K562 (cell line): ENCODE results near the gene SPPL3. TPM values are rescaled to one million over a fixed set of nuclear protein-coding genes. Genes with fewer than 3 reads are reported as not detected.

Experiments
- ATAC-seq: fragments of 200-7000 bp; cut with Tn5 transposase; 3 replicates; pipeline ENCODE4 v1.9.1; 2020; ENCODE audit warnings: moderate library complexity
- BruUV-seq: library from RNA; stranded (reverse); fragments of 400-500 nt; replicated peaks from 2 replicates; lab custom pipeline; 2021; lab: Mats Ljungman, UMichigan
- CTCF ChIA-PET: fragments of 300-600 bp; formaldehyde crosslinking; extraction: SDS; loops from one replicate; lab custom pipeline; 2021; ENCODE audit warnings: low intra/inter-chr PET ratio; lab: Yijun Ruan, JAX
- POLR2A ChIA-PET: fragments of 300-600, 350-650 bp; sonication (Branson Sonifier 250); formaldehyde crosslinking; extraction: SDS; loops from one replicate; lab custom pipeline; 2021; ENCODE audit warnings: antibody characterized with exemption, inconsistent platforms; lab: Yijun Ruan, JAX
- DNase-seq, 4 experiments: peaks; one replicate each; pipeline versions ENCODE4 v3.0.0 to v3.0.0-alpha.2; 2011 to 2018; ENCODE audit warnings: low spot score in 3 of 4, mixed read lengths in 3 of 4; ENCODE audit errors: extremely low read depth in 1 of 4
- FAIRE-seq: peaks from 2 replicates; lab custom pipeline; 2011; peaks lifted over from hg19 to GRCh38; lab: Jason Lieb, UNC
- H2AFZ ChIP-seq: 2 replicates; pipeline ENCODE4 v1.6.0; 2011; ENCODE audit warnings: low read depth, low read length, control low read depth, inconsistent platforms
- H3K27ac ChIP-seq: fragments of 200-600 bp; 3 replicates; pipeline ENCODE4 v1.8.0; 2011; ENCODE audit warnings: low read depth, mild to moderate bottlenecking, control low read depth, inconsistent platforms, low read length, moderate library complexity, mixed read lengths; ENCODE audit errors: extremely low read depth
- H3K27me3 ChIP-seq, 2 experiments: fragments of 300-600 bp in 1 of 2; 2 replicates in 1 of 2; 3 replicates in 1 of 2; pipeline versions ENCODE4 v1.6.0 to v1.8.0; 2011; ENCODE audit warnings: inconsistent platforms in 2 of 2, low read length in 2 of 2, mild to moderate bottlenecking in 1 of 2, mixed read lengths in 1 of 2, moderate library complexity in 1 of 2; ENCODE audit not compliant: control insufficient read depth in 2 of 2, insufficient read depth in 2 of 2
- H3K36me3 ChIP-seq: fragments of 300-600 bp; 3 replicates; pipeline ENCODE4 v1.8.0; 2011; ENCODE audit warnings: mild to moderate bottlenecking, low read length, inconsistent platforms; ENCODE audit not compliant: control insufficient read depth, insufficient read depth
- H3K4me1 ChIP-seq, 2 experiments: fragments of 200-600 bp in 1 of 2; replicated peaks in 1 of 2; 2 replicates in 1 of 2; 3 replicates in 1 of 2; pipeline versions ENCODE4 v1.5.1 to v1.8.0; 2011; ENCODE audit warnings: inconsistent platforms in 2 of 2, low read length in 2 of 2, mild to moderate bottlenecking in 1 of 2, mixed read lengths in 1 of 2, moderate library complexity in 1 of 2; ENCODE audit not compliant: control insufficient read depth in 2 of 2, insufficient read depth in 2 of 2
- H3K4me2 ChIP-seq: 2 replicates; pipeline ENCODE4 v1.6.1; 2011; ENCODE audit warnings: low read length, control low read depth, inconsistent platforms, mixed read lengths; ENCODE audit not compliant: insufficient read depth
- H3K4me3 ChIP-seq: fragments of 200-600 bp; sonication (generic), shearing (Covaris generic); 2 replicates; pipeline ENCODE4 v1.5.1; 2016; ENCODE audit warnings: control low read depth, inconsistent platforms
- H3K79me2 ChIP-seq: fragments of 200-600 bp; 3 replicates; pipeline ENCODE4 v1.8.0; 2011; ENCODE audit warnings: low read length, inconsistent platforms; ENCODE audit not compliant: control insufficient read depth, insufficient read depth
- H3K9ac ChIP-seq, 2 experiments: 2 replicates each; pipeline versions ENCODE4 v1.6.0 to v1.6.1; 2011; ENCODE audit warnings: low read depth in 2 of 2, low read length in 2 of 2, control low read depth in 1 of 2, inconsistent platforms in 1 of 2, mild to moderate bottlenecking in 1 of 2, mixed read lengths in 1 of 2; ENCODE audit not compliant: insufficient read depth in 1 of 2
- H3K9me1 ChIP-seq: one replicate; pipeline ENCODE4 v1.6.0; 2011; ENCODE audit warnings: inconsistent platforms, mild to moderate bottlenecking, low read length, moderate library complexity; ENCODE audit not compliant: control insufficient read depth, insufficient read depth
- H3K9me3 ChIP-seq: replicated peaks from 2 replicates; pipeline ENCODE4 v1.5.1; 2011; ENCODE audit warnings: low read depth, low read length, inconsistent platforms; ENCODE audit not compliant: control insufficient read depth, insufficient read depth
- H4K20me1 ChIP-seq: replicated peaks from 2 replicates; pipeline ENCODE4 v1.6.1; 2011; ENCODE audit warnings: low read length, inconsistent platforms, mixed read lengths; ENCODE audit not compliant: control insufficient read depth, insufficient read depth
- ARID1B ChIP-seq: fragments of 450-650 bp; IDR thresholded peaks from 2 replicates; pipeline ENCODE4 v1.6.1; 2016; ENCODE audit warnings: antibody characterized with exemption, mild to moderate bottlenecking, inconsistent platforms
- ARNT ChIP-seq, 2 experiments: fragments of 450-650 bp; IDR thresholded peaks; 2 replicates each; pipeline ENCODE4 v1.6.1; 2016; ENCODE audit warnings: mild to moderate bottlenecking in 1 of 2
- CBFA2T3 ChIP-seq: fragments of 450-650 bp; IDR thresholded peaks from 2 replicates; pipeline ENCODE4 v1.6.1; 2017
- CHD4 ChIP-seq: fragments of 200-600 bp; sonication (generic); IDR thresholded peaks from 3 replicates; pipeline ENCODE4 v1.6.1; 2012; ENCODE audit warnings: low read depth, mild to moderate bottlenecking, mixed read lengths, low read length, inconsistent platforms; ENCODE audit not compliant: insufficient read depth, insufficient replicate concordance, poor library complexity, severe bottlenecking
- EGR1 ChIP-seq: fragments of 450-650 bp; conservative IDR thresholded peaks from 2 replicates; pipeline ENCODE4 v1.6.1; 2017; ENCODE audit warnings: mild to moderate bottlenecking
- ELF4 ChIP-seq: fragments of 450-650 bp; formaldehyde crosslinking; IDR thresholded peaks from 2 replicates; pipeline ENCODE4 v1.4.0; 2022; ENCODE audit warnings: missing genetic modification characterization
- EP400 ChIP-seq: fragments of 450-650 bp; IDR thresholded peaks from 2 replicates; pipeline ENCODE4 v1.6.1; 2017; ENCODE audit warnings: antibody characterized with exemption, mild to moderate bottlenecking, moderate library complexity
- ETV1 ChIP-seq: fragments of 450-650 bp; conservative IDR thresholded peaks from 2 replicates; pipeline ENCODE4 v1.6.1; 2016; ENCODE audit warnings: missing genetic modification characterization, control low read depth, low read depth, missing compliant biosample characterization
- ILF3 ChIP-seq: fragments of 450-650 bp; IDR thresholded peaks from 2 replicates; pipeline ENCODE4 v1.6.1; 2018; ENCODE audit warnings: antibody characterized with exemption, mild to moderate bottlenecking, moderate library complexity, borderline replicate concordance
- LARP7 ChIP-seq: fragments of 450-650 bp; IDR thresholded peaks from 2 replicates; pipeline ENCODE4 v1.6.1; 2016
- MTF1 ChIP-seq: fragments of 250-450 bp; sonication (Bioruptor Pico); IDR thresholded peaks from 2 replicates; pipeline ENCODE4 v1.9.0; 2021; ENCODE audit warnings: moderate library complexity, mild to moderate bottlenecking, inconsistent platforms, borderline replicate concordance
- MXI1 ChIP-seq: IDR thresholded peaks from 2 replicates; pipeline ENCODE4 v1.6.1; 2011; ENCODE audit warnings: low read depth, mild to moderate bottlenecking, improper control_type of control experiment, low read length
- RB1 ChIP-seq: fragments of 450-650 bp; IDR thresholded peaks from 2 replicates; pipeline ENCODE4 v1.6.1; 2017; ENCODE audit warnings: low read depth, mild to moderate bottlenecking
- RBM34 ChIP-seq: fragments of 200-400 bp; formaldehyde crosslinking; IDR thresholded peaks from 2 replicates; pipeline ENCODE4 v1.6.1; 2018; ENCODE audit warnings: low read length, borderline replicate concordance; ENCODE audit not compliant: insufficient read depth
- RFX7 ChIP-seq: fragments of 250-450 bp; sonication (Bioruptor Pico); IDR thresholded peaks from 2 replicates; pipeline ENCODE4 v1.5.1; 2021; ENCODE audit warnings: mild to moderate bottlenecking
- SAFB ChIP-seq: fragments of 200-400 bp; formaldehyde crosslinking; IDR thresholded peaks from 2 replicates; pipeline ENCODE4 v1.6.1; 2017; ENCODE audit warnings: low read depth, low read length, borderline replicate concordance
- SMARCE1 ChIP-seq: fragments of 450-650 bp; IDR thresholded peaks from 2 replicates; pipeline ENCODE4 v1.7.1; 2016; ENCODE audit warnings: mild to moderate bottlenecking
- TCF3 ChIP-seq: sonication (generic); formaldehyde crosslinking; IDR thresholded peaks from 2 replicates; pipeline ENCODE4 v1.4.0; 2020; ENCODE audit warnings: mild to moderate bottlenecking, missing genetic modification reagents
- TCF7L2 ChIP-seq: fragments of 150-350 bp; IDR thresholded peaks from 2 replicates; pipeline ENCODE4 v1.6.1; 2016; ENCODE audit warnings: low read depth, mild to moderate bottlenecking, low read length, moderate library complexity
- TEAD4 ChIP-seq, 2 experiments: sonication (generic) in 1 of 2; formaldehyde crosslinking in 1 of 2; IDR thresholded peaks; 2 replicates each; pipeline versions ENCODE4 v1.6.1 to v1.8.0; 2012 to 2022; ENCODE audit warnings: borderline replicate concordance in 1 of 2, inconsistent platforms in 1 of 2, low read length in 1 of 2, mild to moderate bottlenecking in 1 of 2, missing genetic modification reagents in 1 of 2
- ZFPM2 ChIP-seq: fragments of 250-450 bp; sonication (Bioruptor Pico); IDR thresholded peaks from 2 replicates; pipeline ENCODE4 v1.5.1; 2022; ENCODE audit warnings: mild to moderate bottlenecking
- ZNF134 ChIP-seq: fragments of 250-450 bp; sonication (Bioruptor Pico); conservative IDR thresholded peaks from 2 replicates; pipeline ENCODE4 v1.4.0; 2020
- ZNF23 ChIP-seq: fragments of 250-450 bp; sonication (Bioruptor Pico); IDR thresholded peaks from 2 replicates; pipeline ENCODE4 v1.4.0; 2020; ENCODE audit warnings: mild to moderate bottlenecking
- ZNF449 ChIP-seq: fragments of 250-450 bp; sonication (Bioruptor Pico); IDR thresholded peaks from 2 replicates; pipeline ENCODE4 v1.8.0; 2022; ENCODE audit warnings: moderate library complexity, mild to moderate bottlenecking, inconsistent platforms
- ZNF766 ChIP-seq: fragments of 200-800 bp; sonication (Bioruptor generic); conservative IDR thresholded peaks from 2 replicates; pipeline ENCODE4 v1.6.1; 2016; ENCODE audit warnings: missing genetic modification characterization, missing compliant biosample characterization
- WGBS: fragments of 100-300 bp; shearing (Covaris generic); methylation state at CpG from one replicate; pipeline ENCODE4 v1.1.6; 2016; ENCODE audit warnings: low coverage, mixed read lengths; ENCODE audit not compliant: insufficient coverage; ENCODE audit errors: missing lambda C conversion rate; 5-methylcytosine and 5-hydroxymethylcytosine counted together
- in situ Hi-C: fragments of 300-500 bp; cut with MboI; formaldehyde crosslinking; loops from 4 replicates; pipeline ENCODE4 v1.15.0; 2018; ENCODE audit warnings: inconsistent platforms, mixed read lengths
- intact Hi-C: fragments of 100-400 bp; cut with micrococcal nuclease; formaldehyde crosslinking; loops from 2 replicates; pipeline ENCODE4 v1.14.2; 2022
- polyA plus RNA-seq, 8 experiments: library from polyadenylated mRNA; depleted of rRNA in 4 of 8; stranded (reverse) in 5 of 8; unstranded in 3 of 8; fragments of >200 nt; fragmentation: Nextera tagmentation in 2 of 8; fragmentation: Illumina TruSeq in 1 of 8; extraction: Ambion mirVana in 2 of 8; extraction: Trizol in 1 of 8; gene quantifications; 2 replicates each; pipeline versions ENCODE4 v1.2.1 to v1.2.3, GENCODE V29; 2011 to 2014; ENCODE audit warnings: inconsistent platforms in 1 of 8, missing spikeins in 1 of 8
- total RNA-seq, 7 experiments: library from RNA; depleted of rRNA in 6 of 7; stranded (reverse); fragments of >200 nt in 6 of 7; fragmentation: Illumina TruSeq in 2 of 7; extraction: Trizol in 2 of 7; gene quantifications; 2 replicates each; pipeline versions ENCODE4 v1.2.1 to v1.2.3, GENCODE V29; 2011 to 2021; ENCODE audit warnings: low replicate concordance in 1 of 7

The SPPL3 gene
- total and polyA plus RNA-seq, 9 of the 15 experiments (the other 6 are each of a cell fraction or from before 2014, with no cell fraction given), result 2.9 to 32.1 (median 7.1) TPM

- peaks cover 5 to 13% of the 10 kb centered on the region in 2 experiments; a peak in 3 of 5 replicates for H3K4me1 ChIP-seq
- peaks cover 17% of the 10 kb centered on the region; the same call in 1 of the 2 replicates for H4K20me1 ChIP-seq
- in situ Hi-C loops (no loop called here), intact Hi-C loops (no loop called here)
- H3K9me3 ChIP-seq, result no peaks in the 10 kb centered on the region
- ChIA-PET POLR2A (interaction anchor here (1.3 kb wide), 1 partner anchor 16 kb away, joined by 4 read pairs; no protein-coding TSS in a partner anchor), CTCF (no interaction called here)
- DNase-seq (peak in 2 of 4 experiments; percentile 23 to 31), ATAC-seq (no peak; the same call in 2 of the 3 replicates), FAIRE-seq (no peak)
- WGBS, result 29% methylated on average over 2 of the region's 2 CpGs
- H3K4me2 ChIP-seq, result no peak overlapping the region
- no peaks in the 10 kb centered on the region for H3K27me3 ChIP-seq
- peaks cover 17% of the 10 kb centered on the region; the same call in 2 of the 3 replicates for H3K79me2 ChIP-seq
- no peak overlapping the region for H3K4me3 ChIP-seq
- H3K9ac ChIP-seq, result no peak overlapping the region
- H3K36me3 ChIP-seq, result no peaks in the 10 kb centered on the region
- BruUV-seq, result no TSS peak
- no peaks in the 10 kb centered on the region for H3K9me1 ChIP-seq
- H3K27ac ChIP-seq, result no peak overlapping the region
- no peak overlapping the region for H2AFZ ChIP-seq
- no peak for TF ChIP-seq ELF4 (CRISPR knock-in tag)
- TF ChIP-seq ARNT (IDR thresholded peaks at IDR 0.05), result no peak
- no peak for TF ChIP-seq ZNF766
- no peak for TF ChIP-seq ILF3
- TF ChIP-seq ZNF23 (CRISPR knock-in tag), result no peak
- TF ChIP-seq RFX7 (CRISPR knock-in tag), result no peak
- TF ChIP-seq ZNF449 (CRISPR knock-in tag), result no peak
- TF ChIP-seq ETV1 (tag), result no peak
- no peak for TF ChIP-seq MXI1
- TF ChIP-seq MTF1 (CRISPR knock-in tag), result no peak
- no peak for TF ChIP-seq CHD4
- TF ChIP-seq CBFA2T3, result peak; percentile 49
- no peak for TF ChIP-seq EP400
- peak; percentile 41 for TF ChIP-seq ARID1B
- no peak for TF ChIP-seq ZFPM2 (CRISPR knock-in tag)
- peak; percentile 16; the same call in 1 of the 2 replicates for TF ChIP-seq TCF3 (CRISPR knock-in tag)
- no peak for TF ChIP-seq SAFB
- TF ChIP-seq LARP7, result no peak
- TF ChIP-seq SMARCE1, result 0 out of 2 replicates have a peak, but pooled peaks have one; percentile 27
- TF ChIP-seq EGR1, result peak; percentile 58
- TF ChIP-seq ZNF134 (CRISPR knock-in tag), result no peak
- TF ChIP-seq RB1, result no peak
- TF ChIP-seq RBM34, result no peak
- peak; percentile 34; the same call in 1 of the 2 replicates for TF ChIP-seq TEAD4 (IDR thresholded peaks at IDR 0.05; ENCODE audit: low read length)
- no peak for TF ChIP-seq TEAD4 (CRISPR knock-in tag; IDR thresholded peaks at IDR 0.05; ENCODE audit: borderline replicate concordance)
- TF ChIP-seq TCF7L2, result no peak
Measured at GRCh38 chr12:120831648-120832267, 72.4 kb downstream of the SPPL3 start.
